PC-9 (cell line): ENCODE measurements around the gene GIMAP1.

ENCODE experiments used
- EZH2 ChIP-seq: fragments of 200-600 bp; sonication (generic); IDR thresholded peaks from 2 replicates; pipeline ENCODE4 v1.8.0; 2017; ENCODE audit warnings: antibody characterized with exemption, low read depth
- TF ChIP-seq, protein P1 (sequence below): fragments of 200-600 bp; sonication (generic); conservative IDR thresholded peaks from 2 replicates; pipeline ENCODE4 v1.6.1; 2017; ENCODE audit warnings: mixed run types, antibody characterized with exemption, mild to moderate bottlenecking, moderate library complexity

DNA sequence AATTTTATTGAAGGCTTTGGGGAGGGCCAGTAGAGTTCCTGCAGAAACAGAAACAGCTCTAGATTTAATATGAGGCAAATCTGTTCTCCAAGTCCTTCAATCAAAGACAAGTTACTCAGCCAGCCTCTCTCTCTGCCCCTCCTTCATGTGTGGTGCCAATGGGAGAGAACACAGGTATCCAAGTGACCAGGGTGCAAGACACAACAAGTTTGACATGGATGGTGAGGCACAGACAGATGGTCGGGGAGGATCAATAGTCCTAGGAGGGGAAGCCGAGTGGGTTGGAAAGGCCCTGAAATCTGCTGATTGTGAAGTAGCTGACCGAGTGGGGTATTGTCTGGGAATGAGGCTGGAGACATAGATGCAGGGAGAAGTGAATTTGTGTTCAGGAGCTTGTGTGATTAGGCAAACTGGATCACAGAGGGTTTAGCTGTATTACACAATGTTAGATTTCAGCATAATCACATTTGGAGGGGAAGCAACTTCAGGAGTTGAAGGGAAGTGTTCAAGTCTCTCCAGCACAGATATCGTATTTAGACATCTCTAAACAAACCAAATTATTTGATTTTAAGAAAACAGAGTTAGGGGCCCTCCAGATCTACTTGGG lies 1.5 kb downstream of the GIMAP1 start:
- TF ChIP-seq EZH2 = no peak
- TF ChIP-seq, protein P1, sequence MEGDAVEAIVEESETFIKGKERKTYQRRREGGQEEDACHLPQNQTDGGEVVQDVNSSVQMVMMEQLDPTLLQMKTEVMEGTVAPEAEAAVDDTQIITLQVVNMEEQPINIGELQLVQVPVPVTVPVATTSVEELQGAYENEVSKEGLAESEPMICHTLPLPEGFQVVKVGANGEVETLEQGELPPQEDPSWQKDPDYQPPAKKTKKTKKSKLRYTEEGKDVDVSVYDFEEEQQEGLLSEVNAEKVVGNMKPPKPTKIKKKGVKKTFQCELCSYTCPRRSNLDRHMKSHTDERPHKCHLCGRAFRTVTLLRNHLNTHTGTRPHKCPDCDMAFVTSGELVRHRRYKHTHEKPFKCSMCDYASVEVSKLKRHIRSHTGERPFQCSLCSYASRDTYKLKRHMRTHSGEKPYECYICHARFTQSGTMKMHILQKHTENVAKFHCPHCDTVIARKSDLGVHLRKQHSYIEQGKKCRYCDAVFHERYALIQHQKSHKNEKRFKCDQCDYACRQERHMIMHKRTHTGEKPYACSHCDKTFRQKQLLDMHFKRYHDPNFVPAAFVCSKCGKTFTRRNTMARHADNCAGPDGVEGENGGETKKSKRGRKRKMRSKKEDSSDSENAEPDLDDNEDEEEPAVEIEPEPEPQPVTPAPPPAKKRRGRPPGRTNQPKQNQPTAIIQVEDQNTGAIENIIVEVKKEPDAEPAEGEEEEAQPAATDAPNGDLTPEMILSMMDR = no peak
